Measurements from ENCODE around the gene HNRNPUL2. TPM values are rescaled to one million over a fixed set of nuclear protein-coding genes. Genes with fewer than 3 reads are reported as not detected.
"Not testable (repeated sequence)": the region's sequence is repeated elsewhere in the genome, so short reads cannot be mapped to it uniquely, and the experiment has no call there.

Gene HNRNPUL2
- total RNA-seq, 1 donor from 2014 or later, result 58.6 TPM

DNA sequence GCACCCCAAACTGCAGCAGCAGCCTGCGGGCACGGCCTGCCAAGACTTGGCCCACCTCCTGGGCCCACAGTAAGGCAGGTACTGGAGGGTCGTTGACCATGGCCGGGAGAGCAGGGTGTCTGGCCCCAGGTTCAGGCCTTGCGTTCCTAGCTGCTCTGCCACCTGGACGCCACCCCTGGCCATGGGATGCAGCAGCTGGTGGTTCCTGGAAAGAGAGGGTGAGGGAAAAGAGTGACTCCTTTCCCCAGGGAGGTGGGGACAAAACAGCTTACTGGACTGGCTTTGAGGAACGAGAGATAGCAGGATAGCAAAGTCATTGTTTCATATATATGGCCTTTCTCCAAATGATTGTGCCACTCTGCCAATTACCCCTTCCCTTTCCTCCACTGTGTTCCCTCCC lies 21.8 kb downstream of the HNRNPUL2 start:
- TF ChIP-seq CTCF (IDR thresholded peaks at IDR 0.05; ENCODE audit: partially characterized antibody, unreplicated experiment), result no peak
- DNase-seq, result no peak
- Mint-ChIP-seq H3K27ac (ENCODE audit: unreplicated experiment) (peak overlapping the region; percentile 86), H3K4me3 (ENCODE audit: unreplicated experiment) (peak overlapping the region; percentile 91), H3K9me3 (ENCODE audit: unreplicated experiment) (peaks cover 25% of the 10 kb centered on the region), H3K36me3 (ENCODE audit: unreplicated experiment) (no peaks in the 10 kb centered on the region), H3K27me3 (ENCODE audit: unreplicated experiment) (peaks cover 14% of the 10 kb centered on the region), H3K4me1 (ENCODE audit: low read depth, unreplicated experiment) (peaks cover 8% of the 10 kb centered on the region)

GRCh38 chr11:62703921-62704320 lies 23.3 kb downstream of the HNRNPUL2 start:
- H3K4me1 Mint-ChIP-seq (ENCODE audit: low read depth, unreplicated experiment); H3K27ac Mint-ChIP-seq (ENCODE audit: unreplicated experiment); DNase-seq; H3K4me3 Mint-ChIP-seq (ENCODE audit: unreplicated experiment); H3K36me3 Mint-ChIP-seq (ENCODE audit: unreplicated experiment): not testable (repeated sequence)
- peaks cover 14% of the 10 kb centered on the region for H3K27me3 Mint-ChIP-seq (ENCODE audit: unreplicated experiment)
- peaks cover 20% of the 10 kb centered on the region for H3K9me3 Mint-ChIP-seq (ENCODE audit: unreplicated experiment)

DNA sequence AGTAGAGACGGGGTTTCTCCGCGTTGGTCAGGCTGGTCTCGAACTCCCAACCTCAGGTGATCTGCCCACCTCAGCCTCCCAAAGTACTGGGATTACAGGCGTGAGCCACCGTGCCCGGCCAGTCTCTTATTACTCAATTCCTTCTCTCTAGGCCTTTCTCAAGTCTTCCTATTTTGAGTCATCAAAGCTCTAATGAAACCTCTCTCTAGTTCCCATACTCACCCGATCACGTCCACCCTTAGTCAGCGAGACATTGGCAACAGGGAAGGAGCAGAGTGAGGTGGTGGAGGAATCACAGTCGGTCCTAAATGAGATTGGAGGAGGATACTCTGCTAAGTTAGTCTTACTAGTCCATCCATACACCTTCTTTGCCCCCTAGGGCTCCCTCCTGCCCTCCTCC lies 25.0 kb downstream of the HNRNPUL2 start:
- no peak for TF ChIP-seq CTCF (IDR thresholded peaks at IDR 0.05; ENCODE audit: partially characterized antibody, unreplicated experiment)
- no peak overlapping the region for H3K27ac Mint-ChIP-seq (ENCODE audit: unreplicated experiment)
- H3K4me3 Mint-ChIP-seq (ENCODE audit: unreplicated experiment), result peak overlapping the region; percentile 30
- H3K27me3 Mint-ChIP-seq (ENCODE audit: unreplicated experiment), result peaks cover 9% of the 10 kb centered on the region
- no peak for DNase-seq
- H3K36me3 Mint-ChIP-seq (ENCODE audit: unreplicated experiment), result no peaks in the 10 kb centered on the region
- H3K4me1 Mint-ChIP-seq (ENCODE audit: low read depth, unreplicated experiment), result peaks cover 2% of the 10 kb centered on the region
- peaks cover 14% of the 10 kb centered on the region for H3K9me3 Mint-ChIP-seq (ENCODE audit: unreplicated experiment)

DNA sequence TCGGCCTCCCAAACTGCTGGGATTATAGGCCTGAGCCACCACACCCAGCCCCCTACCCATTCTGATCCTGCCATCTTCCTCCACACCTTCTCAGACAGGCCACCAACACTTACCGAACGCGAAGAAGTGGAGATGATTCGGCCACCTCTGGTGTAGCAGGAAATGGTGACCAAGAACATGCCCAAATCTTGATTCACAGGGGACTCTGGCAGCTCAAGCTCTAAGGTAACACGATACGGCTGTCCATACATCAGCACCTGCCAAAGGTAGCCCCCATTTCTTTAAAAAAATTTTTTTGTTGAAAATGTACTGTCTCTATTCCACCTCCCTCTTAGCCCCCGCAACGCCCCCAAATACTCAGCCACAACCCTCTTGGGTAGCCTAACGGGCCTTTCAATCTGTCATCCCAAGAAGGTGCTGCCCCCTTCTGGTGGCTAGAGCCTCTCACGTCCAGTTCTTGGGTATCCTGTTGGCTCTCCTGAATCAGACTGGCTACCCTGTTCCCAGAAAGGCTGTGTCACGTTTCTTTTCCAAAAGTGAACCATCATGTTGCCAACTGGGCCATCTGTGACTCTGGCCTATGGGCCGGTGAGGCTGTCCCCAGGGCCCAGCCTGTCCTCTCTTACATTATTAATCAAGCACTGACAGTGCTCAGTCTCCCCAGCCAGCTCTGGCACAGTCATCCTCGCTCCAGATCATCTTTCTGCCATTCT lies 32.6 kb downstream of the HNRNPUL2 start:
- Mint-ChIP-seq H3K4me3 (ENCODE audit: unreplicated experiment) (peak overlapping the region; percentile 85), H3K4me1 (ENCODE audit: low read depth, unreplicated experiment) (peaks cover 14% of the 10 kb centered on the region), H3K9me3 (ENCODE audit: unreplicated experiment) (peaks cover 4% of the 10 kb centered on the region), H3K36me3 (ENCODE audit: unreplicated experiment) (peaks cover 4% of the 10 kb centered on the region), H3K27me3 (ENCODE audit: unreplicated experiment) (no peaks in the 10 kb centered on the region), H3K27ac (ENCODE audit: unreplicated experiment) (peak overlapping the region; percentile 96)
- peak; percentile 77 for DNase-seq
- peak; percentile 84 for TF ChIP-seq CTCF (IDR thresholded peaks at IDR 0.05; ENCODE audit: partially characterized antibody, unreplicated experiment)

- H3K4me1 Mint-ChIP-seq (ENCODE audit: low read depth, unreplicated experiment), result peaks cover 20% of the 10 kb centered on the region
- not testable (repeated sequence) for H3K27me3 Mint-ChIP-seq (ENCODE audit: unreplicated experiment); H3K4me3 Mint-ChIP-seq (ENCODE audit: unreplicated experiment); H3K9me3 Mint-ChIP-seq (ENCODE audit: unreplicated experiment); H3K27ac Mint-ChIP-seq (ENCODE audit: unreplicated experiment); H3K36me3 Mint-ChIP-seq (ENCODE audit: unreplicated experiment); DNase-seq
Measured at GRCh38 chr11:62693624-62694023, 33.6 kb downstream of the HNRNPUL2 start.

- H3K27ac Mint-ChIP-seq (ENCODE audit: unreplicated experiment), result peak within 1 kb of the TSS; percentile 64
- H3K4me1 Mint-ChIP-seq (ENCODE audit: low read depth, unreplicated experiment), result peaks cover 18% of the 10 kb centered on the region
- H3K36me3 Mint-ChIP-seq (ENCODE audit: unreplicated experiment), result peaks cover 4% of the 10 kb centered on the region
- TF ChIP-seq CTCF (IDR thresholded peaks at IDR 0.05; ENCODE audit: partially characterized antibody, unreplicated experiment), result no peak
- DNase-seq, result no peak
- H3K9me3 Mint-ChIP-seq (ENCODE audit: unreplicated experiment), result peaks cover 12% of the 10 kb centered on the region
- peaks cover 4% of the 10 kb centered on the region for H3K27me3 Mint-ChIP-seq (ENCODE audit: unreplicated experiment)
- peak within 1 kb of the TSS; percentile 52 for H3K4me3 Mint-ChIP-seq (ENCODE audit: unreplicated experiment)
Measured at GRCh38 chr11:62689421-62690183, 37.7 kb downstream of the HNRNPUL2 start, which contains the start of gene LRRN4CL. TSS of gene LRRN4CL (minus strand) at chr11:62689530. CDS start at chr11:62688508, 1,022 bp downstream.

All from glutamatergic neuron (in vitro differentiated cells).